HL-60 (cell line): Measurements from ENCODE around the gene SAMD14.

Experiments used
- CTCF ChIP-seq: IDR thresholded peaks from one replicate; pipeline ENCODE4 v1.5.1; 2011; ENCODE audit warnings: low read length, control low read depth, inconsistent platforms; ENCODE audit not compliant: insufficient read depth
- TF ChIP-seq, protein P1 (sequence below): IDR thresholded peaks from 2 replicates; pipeline ENCODE4 v1.6.1; 2012; ENCODE audit warnings: low read depth; ENCODE audit not compliant: insufficient replicate concordance

DNA sequence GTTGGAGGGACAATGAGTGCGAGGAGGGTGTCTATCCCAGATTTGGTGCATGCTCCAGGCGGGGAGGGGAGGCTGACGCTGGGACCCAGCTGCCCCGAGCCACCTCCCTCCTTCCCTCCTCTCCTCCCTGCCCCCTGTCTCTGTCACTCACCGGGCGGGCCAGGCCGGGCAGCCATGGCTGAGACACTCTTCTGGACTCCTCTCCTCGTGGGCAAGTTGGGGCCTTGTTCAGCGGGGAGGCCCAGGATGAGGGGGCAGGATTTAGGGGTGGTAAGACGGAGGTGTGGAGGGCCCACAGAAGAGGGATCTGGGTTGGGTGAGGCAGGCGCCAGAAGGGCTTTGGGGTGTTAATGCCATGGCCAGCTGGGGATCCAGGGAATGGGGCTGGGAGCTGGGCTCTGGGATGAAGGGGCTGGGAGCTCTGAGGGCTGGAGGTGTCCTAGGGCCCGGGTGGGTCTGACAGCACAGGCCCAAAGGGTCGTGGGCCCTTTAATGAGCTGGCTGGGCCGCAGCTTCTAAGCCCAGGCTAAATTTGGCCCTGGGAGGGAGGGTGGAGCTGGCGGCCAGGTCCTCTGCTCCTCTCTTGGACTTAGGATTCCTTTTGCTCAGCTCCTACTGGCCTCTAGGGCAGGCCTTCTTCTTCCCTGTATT lies 36.0 kb upstream of the SAMD14 start, which contains the start of gene SGCA:
- TF ChIP-seq CTCF, result no peak
- TF ChIP-seq, protein P1, sequence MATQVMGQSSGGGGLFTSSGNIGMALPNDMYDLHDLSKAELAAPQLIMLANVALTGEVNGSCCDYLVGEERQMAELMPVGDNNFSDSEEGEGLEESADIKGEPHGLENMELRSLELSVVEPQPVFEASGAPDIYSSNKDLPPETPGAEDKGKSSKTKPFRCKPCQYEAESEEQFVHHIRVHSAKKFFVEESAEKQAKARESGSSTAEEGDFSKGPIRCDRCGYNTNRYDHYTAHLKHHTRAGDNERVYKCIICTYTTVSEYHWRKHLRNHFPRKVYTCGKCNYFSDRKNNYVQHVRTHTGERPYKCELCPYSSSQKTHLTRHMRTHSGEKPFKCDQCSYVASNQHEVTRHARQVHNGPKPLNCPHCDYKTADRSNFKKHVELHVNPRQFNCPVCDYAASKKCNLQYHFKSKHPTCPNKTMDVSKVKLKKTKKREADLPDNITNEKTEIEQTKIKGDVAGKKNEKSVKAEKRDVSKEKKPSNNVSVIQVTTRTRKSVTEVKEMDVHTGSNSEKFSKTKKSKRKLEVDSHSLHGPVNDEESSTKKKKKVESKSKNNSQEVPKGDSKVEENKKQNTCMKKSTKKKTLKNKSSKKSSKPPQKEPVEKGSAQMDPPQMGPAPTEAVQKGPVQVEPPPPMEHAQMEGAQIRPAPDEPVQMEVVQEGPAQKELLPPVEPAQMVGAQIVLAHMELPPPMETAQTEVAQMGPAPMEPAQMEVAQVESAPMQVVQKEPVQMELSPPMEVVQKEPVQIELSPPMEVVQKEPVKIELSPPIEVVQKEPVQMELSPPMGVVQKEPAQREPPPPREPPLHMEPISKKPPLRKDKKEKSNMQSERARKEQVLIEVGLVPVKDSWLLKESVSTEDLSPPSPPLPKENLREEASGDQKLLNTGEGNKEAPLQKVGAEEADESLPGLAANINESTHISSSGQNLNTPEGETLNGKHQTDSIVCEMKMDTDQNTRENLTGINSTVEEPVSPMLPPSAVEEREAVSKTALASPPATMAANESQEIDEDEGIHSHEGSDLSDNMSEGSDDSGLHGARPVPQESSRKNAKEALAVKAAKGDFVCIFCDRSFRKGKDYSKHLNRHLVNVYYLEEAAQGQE, result no peak
